K562 (cell line): ENCODE data around the gene CCDC28A.

Source experiments
- CC2D1A ChIP-seq: fragments of 450-650 bp; IDR thresholded peaks from 2 replicates; pipeline ENCODE4 v1.6.1; 2017; ENCODE audit warnings: mild to moderate bottlenecking
- CTCF ChIP-seq, 3 experiments: IDR thresholded peaks in 2 of 3; conservative IDR thresholded peaks in 1 of 3; 2 replicates each; pipeline ENCODE4 v1.5.1; 2011 to 2012; ENCODE audit warnings: low read length in 3 of 3, mild to moderate bottlenecking in 3 of 3, control low read depth in 2 of 3, improper control_type of control experiment in 1 of 3, inconsistent platforms in 1 of 3, low read depth in 1 of 3, mixed read lengths in 1 of 3, moderate library complexity in 1 of 3; ENCODE audit not compliant: insufficient read depth in 2 of 3
- EGR1 ChIP-seq: fragments of 450-650 bp; conservative IDR thresholded peaks from 2 replicates; pipeline ENCODE4 v1.6.1; 2017; ENCODE audit warnings: mild to moderate bottlenecking
- EP300 ChIP-seq: IDR thresholded peaks from 2 replicates; pipeline ENCODE4 v1.6.1; 2012; ENCODE audit warnings: low read length, improper control_type of control experiment
- HDAC6 ChIP-seq: IDR thresholded peaks from 2 replicates; pipeline ENCODE4 v1.6.1; 2012; ENCODE audit warnings: low read depth, mild to moderate bottlenecking, control low read depth, inconsistent platforms, low read length, moderate library complexity
- PHF8 ChIP-seq: fragments of 200-600 bp; sonication (generic); IDR thresholded peaks from 2 replicates; pipeline ENCODE4 v1.6.1; 2012; ENCODE audit warnings: mixed run types, mild to moderate bottlenecking, inconsistent platforms, low read length, moderate library complexity, borderline replicate concordance
- RUNX1 ChIP-seq: sonication (generic); IDR thresholded peaks from 2 replicates; pipeline ENCODE4 v1.6.1; 2016; ENCODE audit warnings: antibody characterized with exemption, low read depth
- TAF7 ChIP-seq: fragments of 450-650 bp; IDR thresholded peaks from 2 replicates; pipeline ENCODE4 v1.6.1; 2016; ENCODE audit warnings: missing genetic modification characterization, missing compliant biosample characterization
- TFE3 ChIP-seq: fragments of 450-650 bp; formaldehyde crosslinking; IDR thresholded peaks from 2 replicates; pipeline ENCODE4 v1.4.0; 2020; ENCODE audit warnings: mild to moderate bottlenecking, mixed read lengths
- ZBTB33 ChIP-seq: sonication (generic); formaldehyde crosslinking; IDR thresholded peaks from 2 replicates; pipeline ENCODE4 v1.8.1; 2023; ENCODE audit warnings: mild to moderate bottlenecking, missing genetic modification reagents
- ZFP30 ChIP-seq: fragments of 250-450 bp; sonication (Bioruptor Pico); IDR thresholded peaks from 2 replicates; pipeline ENCODE4 v1.8.0; 2022; ENCODE audit warnings: moderate library complexity, mild to moderate bottlenecking, inconsistent platforms, borderline replicate concordance
- ZNF589 ChIP-seq: fragments of 200-800 bp; sonication (Bioruptor generic); IDR thresholded peaks from 2 replicates; pipeline ENCODE4 v1.6.1; 2016; ENCODE audit warnings: low read depth, missing genetic modification characterization, missing compliant biosample characterization

- TF ChIP-seq TAF7 (tag) (no peak), ZBTB33 (CRISPR knock-in tag) (no peak), ZFP30 (CRISPR knock-in tag) (no peak), RUNX1 (no peak), TFE3 (CRISPR knock-in tag) (no peak), ZNF589 (CRISPR knock-in tag) (no peak), PHF8 (no peak), EP300 (no peak), HDAC6 (no peak), CC2D1A (no peak), CTCF (IDR thresholded peaks at IDR 0.05 in 2 of 3, conservative IDR thresholded peaks at IDR 0.05 in 1 of 3; ENCODE audit: insufficient read depth in 2 of 3, low read depth in 1 of 3, low read length in 3 of 3) (no peak), EGR1 (no peak)
Observed at GRCh38 chr6:138778331-138778730, 4.8 kb downstream of the CCDC28A start.
